A204.1 (cell line): Measurements from ENCODE around the gene ARHGAP26.

Source experiments
- FAIRE-seq: peaks from 2 replicates; lab custom pipeline; 2012; peaks lifted over from hg19 to GRCh38; lab: Jason Lieb, UNC

Gene ARHGAP26

GRCh38 chr5:142811866-142812557, 41.8 kb downstream of the ARHGAP26 start:
- FAIRE-seq = no peak

GRCh38 chr5:142813220-142813619, 43.0 kb downstream of the ARHGAP26 start:
- no peak for FAIRE-seq

GRCh38 chr5:142814122-142814521, 43.9 kb downstream of the ARHGAP26 start:
- no peak for FAIRE-seq

- FAIRE-seq = no peak
Observed at GRCh38 chr5:142815469-142815868, 45.3 kb downstream of the ARHGAP26 start.

GRCh38 chr5:142816531-142817430, 46.6 kb downstream of the ARHGAP26 start:
- no peak for FAIRE-seq

GRCh38 chr5:142817949-142818431, 47.8 kb downstream of the ARHGAP26 start:
- FAIRE-seq = no peak

- no peak for FAIRE-seq
Observed at GRCh38 chr5:142819292-142819691, 49.1 kb downstream of the ARHGAP26 start.

- no peak for FAIRE-seq
Observed at GRCh38 chr5:142819825-142820224, 49.6 kb downstream of the ARHGAP26 start.

GRCh38 chr5:142820447-142820846, 50.3 kb downstream of the ARHGAP26 start:
- FAIRE-seq = no peak

- FAIRE-seq = no peak
Observed at GRCh38 chr5:142821034-142821732, 51.0 kb downstream of the ARHGAP26 start.

- FAIRE-seq = no peak
Observed at GRCh38 chr5:142821733-142822487, 51.7 kb downstream of the ARHGAP26 start.

- no peak for FAIRE-seq
Observed at GRCh38 chr5:142823126-142823525, 52.9 kb downstream of the ARHGAP26 start.

GRCh38 chr5:142823806-142824205, 53.6 kb downstream of the ARHGAP26 start:
- no peak for FAIRE-seq

GRCh38 chr5:142824391-142824790, 54.2 kb downstream of the ARHGAP26 start:
- no peak for FAIRE-seq

- FAIRE-seq = no peak
Observed at GRCh38 chr5:142825378-142826089, 55.4 kb downstream of the ARHGAP26 start.

GRCh38 chr5:142826093-142826492, 55.9 kb downstream of the ARHGAP26 start:
- FAIRE-seq = no peak

GRCh38 chr5:142826741-142827492, 56.7 kb downstream of the ARHGAP26 start:
- FAIRE-seq = no peak

- FAIRE-seq = no peak
Observed at GRCh38 chr5:142827934-142828576, 57.9 kb downstream of the ARHGAP26 start.

GRCh38 chr5:142828797-142829535, 58.8 kb downstream of the ARHGAP26 start:
- FAIRE-seq = no peak
